Activated T-cell treated with anti-CD3 and anti-CD28 coated beads, Interleukin-2, amount 50 U/mL, for 1 hour (primary cell): ENCODE results near the gene KRTAP10-2.

Experiments
- DNase-seq: peaks from one replicate; pipeline ENCODE4 v3.0.0-alpha.2; 2020

The KRTAP10-2 gene

DNA sequence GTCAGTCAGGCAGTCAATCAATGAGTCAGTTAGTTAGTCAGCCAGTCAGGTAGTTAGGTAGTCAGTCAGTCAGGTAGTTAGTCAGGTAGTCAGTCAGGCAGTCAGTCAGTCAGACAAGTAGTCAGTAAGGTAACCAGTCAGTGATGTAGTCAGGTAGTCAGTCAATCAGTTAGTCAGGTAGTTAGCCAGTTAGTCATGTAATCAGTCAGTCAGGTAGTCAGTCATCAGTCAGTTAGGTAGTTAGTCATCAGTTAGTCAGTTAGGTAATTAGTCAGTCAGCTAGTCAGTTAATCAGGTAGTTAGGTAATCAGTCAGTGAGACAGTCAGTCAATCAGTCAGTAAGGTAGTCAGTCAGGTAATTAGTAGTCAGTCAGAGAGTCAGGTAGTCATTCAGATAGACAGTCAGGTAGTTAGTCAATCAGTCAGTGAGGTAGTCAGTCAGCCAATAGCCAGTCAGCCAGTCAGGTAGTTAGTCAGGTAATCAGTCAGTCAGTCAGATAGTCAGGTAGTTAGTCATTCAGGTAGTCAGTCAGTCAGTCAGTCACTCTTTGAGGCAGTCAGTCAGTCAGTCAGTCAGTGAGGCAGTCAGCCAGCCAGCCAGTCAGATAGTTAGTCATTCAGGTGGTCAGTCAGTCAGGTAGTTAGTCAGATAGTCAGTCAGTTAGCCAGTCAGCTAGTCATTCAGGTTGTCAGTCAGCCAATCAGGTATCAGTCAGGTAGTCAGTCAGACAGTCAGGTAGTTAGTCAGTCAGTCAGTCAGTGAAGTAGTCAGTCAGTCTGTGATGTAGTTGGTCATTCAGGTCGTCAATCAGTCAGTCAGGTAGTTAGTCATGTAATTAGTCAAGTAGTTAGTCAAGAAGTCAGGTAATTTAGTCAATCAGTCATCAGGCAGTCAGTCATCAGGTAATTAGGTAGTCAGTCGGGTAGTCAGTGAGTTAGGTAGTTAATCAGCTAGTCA, 26.6 kb downstream of the KRTAP10-2 start:
- DNase-seq: no peak

DNA sequence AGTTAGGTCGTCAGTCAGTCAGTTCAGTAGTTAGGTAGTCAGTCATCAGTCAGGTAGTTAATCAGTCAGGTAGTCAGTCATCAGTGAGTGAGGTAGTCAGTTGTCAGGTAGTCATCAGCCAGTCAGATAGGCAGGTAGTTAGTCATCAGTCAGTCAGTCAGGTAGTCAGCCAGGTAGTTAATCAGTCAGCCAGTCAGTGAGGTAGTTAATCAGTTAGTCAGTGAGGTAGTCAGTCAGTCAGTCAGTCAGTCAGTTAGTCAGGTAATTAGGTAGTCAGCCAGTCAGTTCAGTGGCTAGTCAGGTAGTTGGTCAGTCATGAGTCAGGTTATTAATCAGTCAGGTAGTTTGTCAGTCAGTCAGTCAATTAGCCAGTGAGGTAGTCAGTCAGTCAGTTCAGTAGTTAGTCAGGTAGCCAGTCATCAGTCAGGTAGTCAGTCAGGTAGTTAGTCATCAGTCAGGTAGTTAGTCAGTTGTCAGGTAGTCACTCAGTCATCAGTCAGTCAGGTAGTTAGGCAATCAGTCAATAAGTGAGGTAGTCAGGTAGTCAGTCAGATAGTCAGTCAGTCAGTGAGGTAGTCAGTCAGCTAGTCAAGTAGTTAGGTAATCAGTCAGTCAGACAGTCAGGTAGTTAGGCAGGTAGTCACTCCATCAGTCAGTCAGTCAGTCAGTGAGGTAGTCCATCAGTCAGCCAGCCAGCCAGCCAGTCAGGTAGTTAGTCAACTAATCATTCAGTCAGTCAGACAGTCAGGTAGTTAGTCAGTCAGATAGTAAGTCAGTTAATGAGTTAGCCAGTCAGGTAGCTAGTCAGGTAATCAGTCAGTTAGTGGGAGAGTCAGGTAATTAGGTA, 27.5 kb downstream of the KRTAP10-2 start:
- DNase-seq: no peak

DNA sequence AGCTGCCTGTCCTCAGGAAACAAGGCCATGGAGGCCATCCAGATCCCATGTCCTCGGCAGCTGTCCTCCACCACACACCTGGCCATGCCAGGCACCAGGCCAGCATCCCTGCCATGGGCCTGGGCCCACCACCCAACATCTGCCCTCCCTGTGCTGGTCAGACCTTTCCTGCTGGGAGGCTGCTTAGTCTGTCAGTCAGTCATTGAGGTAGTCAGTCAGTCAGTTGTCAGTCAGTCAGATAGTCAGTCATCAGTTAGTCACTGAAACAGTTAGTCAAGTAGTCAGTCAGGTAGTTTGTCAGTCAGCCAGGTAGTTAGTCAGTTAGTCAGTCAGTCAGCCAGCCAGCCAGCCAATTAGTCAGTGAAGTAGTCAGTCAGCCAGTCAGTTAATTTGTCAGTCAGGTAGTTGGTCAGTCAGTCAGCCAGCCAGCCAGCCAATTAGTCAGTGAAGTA, 28.5 kb downstream of the KRTAP10-2 start:
- DNase-seq: no peak

DNA sequence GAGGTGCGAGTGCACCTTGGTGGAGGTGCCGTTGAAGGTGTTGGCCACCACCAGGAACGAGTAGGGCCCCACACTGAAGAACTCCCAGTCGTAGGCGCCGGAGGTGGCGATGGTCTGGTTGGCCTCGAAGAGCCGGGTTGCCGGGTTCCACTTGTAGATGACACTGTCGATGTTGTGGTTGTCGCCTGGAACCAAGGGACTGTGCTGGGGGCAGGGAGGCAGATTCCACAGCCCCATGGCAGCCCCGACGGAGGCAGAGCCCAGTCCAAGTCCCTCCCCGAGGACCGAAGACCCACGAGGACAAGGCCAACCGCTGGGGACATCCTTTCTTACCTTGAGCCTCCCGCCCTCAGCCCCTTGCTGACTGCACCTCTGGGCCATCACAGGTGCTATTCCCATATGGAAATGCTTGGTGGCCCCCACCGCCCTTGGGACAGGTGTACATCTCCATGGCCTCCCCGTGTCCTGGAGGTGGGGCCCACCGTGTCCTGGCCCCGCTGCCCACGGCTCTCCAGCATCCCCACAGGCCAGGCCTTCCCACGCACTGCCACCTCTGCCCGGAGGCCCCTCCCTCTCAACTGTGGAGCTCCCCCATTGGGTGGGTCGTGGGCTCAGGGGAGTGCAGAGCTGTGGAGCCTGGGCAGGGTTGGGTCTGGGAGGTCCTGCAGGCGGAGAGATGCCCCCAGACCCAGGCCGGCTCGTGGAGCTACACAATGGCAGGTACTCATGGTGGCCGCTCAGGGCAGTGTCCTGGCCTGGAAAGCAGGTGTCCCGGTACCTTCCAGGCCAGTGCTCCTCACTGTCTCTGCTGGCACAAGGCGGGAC, 29.2 kb downstream of the KRTAP10-2 start:
- no peak for DNase-seq

DNA sequence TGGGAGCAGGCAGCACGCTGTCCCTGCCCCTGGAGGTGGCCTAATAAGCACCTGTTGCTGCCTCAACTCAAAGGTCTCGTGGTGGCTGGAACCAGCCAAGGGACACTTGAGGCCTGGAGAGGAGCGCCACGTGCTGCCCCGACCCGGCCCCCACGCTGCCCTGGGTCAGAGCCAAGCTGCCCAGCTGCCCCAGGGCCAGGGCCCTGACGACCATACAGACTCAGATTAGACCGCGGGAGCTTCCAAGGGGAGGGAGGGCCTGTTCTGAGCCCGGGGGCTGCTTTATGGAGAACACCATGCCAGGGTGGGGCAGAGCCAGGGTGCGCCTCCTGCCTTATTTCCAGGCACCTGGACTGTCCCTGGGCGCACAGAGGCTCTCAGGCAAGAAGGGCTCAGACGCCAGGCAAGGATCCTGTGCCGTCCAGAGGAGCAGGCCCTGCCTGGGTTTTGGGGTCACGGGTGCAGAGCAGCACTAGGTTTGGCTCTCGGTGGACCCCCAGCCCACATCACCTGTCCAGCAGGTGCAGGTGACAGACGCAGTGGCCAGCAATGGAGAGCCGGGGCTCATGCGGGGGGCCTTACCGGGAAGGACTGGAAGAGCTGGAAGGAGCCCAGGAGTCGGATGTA, 29.9 kb downstream of the KRTAP10-2 start:
- no peak for DNase-seq

DNA sequence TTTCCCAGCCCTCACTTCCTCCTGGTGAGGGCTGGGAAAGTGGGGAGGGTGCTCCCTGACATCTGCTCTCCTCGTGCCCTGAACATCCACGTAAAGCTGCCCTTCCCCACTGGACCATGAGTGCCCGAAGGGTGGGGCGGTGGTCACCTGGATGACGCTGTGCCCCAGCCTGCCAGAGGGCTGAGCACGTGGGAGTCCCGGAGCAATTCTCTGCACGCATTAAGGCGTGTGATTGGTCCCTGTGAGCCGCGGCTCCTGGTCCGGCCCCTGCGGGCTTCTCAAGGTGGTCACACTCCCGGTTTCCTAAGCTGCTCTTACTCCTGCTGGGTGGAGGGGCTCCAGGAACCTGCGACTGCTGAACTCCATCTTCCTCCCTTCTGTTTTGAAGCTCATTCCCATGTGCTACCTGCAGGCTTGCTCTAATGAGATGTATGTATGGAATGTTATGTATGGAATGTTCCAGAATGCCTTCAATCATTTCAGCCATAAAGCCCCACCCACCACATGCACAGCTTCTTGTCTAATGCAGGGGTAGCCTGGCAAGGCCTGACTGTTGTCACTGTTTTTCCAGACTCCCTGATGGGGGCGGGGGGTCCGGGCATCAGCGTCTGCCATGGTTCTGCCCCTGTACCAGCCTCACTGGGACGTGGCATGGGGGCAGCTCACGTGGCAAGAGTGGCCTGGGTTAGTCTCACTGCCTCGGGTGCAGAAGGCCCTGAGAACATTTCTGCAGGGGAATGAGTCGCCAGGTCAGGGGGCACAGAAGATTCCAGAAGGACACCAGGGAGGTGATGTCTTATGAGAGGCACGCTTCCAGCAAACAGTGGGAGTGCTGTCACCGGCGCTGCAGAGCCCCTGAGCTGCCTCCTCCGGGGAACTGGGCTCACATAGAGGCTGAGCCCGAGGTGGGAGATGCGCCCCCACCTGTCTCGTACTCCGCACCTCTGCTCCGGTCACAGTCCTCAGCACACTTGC, 30.7 kb downstream of the KRTAP10-2 start:
- no peak for DNase-seq

DNA sequence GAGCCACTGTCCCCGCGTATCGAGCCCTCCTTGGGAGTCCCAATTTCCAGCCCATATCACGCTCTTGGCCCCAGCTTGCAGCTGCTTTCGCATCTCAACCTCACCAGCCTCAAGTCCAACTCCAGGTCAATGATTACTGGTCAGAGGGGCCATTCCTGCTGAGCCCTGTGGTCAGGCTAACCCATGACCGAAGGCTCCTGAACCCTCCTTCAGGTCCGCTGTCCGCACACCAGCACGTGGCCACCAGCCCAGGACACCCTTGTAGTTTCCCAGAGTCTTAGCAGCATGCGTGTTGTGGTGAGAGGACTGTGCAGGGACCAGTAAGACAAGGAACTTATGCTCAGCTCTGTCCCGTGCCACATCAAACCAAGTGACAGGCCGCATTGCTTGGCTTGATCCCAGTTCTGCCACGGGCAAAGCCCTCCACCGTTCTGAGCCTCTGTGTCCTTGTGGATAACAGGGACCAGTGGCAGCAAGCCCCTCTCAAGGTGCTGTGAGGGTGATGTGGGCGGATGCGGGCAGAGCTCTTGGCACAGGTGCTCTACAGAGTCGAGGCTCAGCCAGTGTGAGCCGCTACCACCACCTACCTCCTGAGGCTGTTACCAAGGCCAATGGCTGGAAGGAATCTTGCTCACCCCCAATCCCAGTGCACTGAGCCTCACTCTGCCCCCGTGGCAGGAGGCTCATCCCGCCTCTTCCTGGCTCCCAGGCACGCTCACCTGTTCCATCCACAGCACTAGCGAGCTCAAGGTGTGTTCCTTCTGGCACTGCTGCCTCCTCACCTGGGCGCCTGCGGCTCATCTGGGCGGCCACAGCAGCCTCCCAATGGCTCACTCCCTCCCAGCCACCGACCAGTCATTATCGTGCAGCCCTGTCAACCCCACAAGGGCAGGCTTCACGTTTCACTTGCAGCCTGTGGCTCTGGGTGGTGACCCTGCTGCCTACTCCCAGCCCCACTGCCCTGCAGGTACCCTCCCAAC, 31.7 kb downstream of the KRTAP10-2 start:
- no peak for DNase-seq

DNA sequence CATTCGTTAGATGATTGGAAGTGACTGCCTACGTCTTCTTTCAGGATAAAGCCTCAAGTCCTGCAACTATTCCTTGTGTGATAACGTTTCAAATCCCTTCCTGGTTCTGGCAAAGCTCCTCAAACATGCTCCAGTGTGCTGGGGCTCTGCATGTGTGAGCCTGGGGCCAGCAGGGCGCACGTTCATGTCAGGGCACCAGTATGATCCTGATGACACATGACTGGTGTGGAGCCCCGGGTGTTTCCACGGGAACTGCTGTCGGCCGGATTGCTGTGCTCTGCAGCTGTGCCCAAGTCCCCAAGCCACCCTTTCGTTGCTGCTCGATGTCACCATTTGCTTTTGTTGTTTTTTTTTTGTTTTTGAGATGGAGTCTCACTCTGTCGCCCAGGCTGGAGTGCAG, 32.6 kb downstream of the KRTAP10-2 start:
- no peak for DNase-seq

DNA sequence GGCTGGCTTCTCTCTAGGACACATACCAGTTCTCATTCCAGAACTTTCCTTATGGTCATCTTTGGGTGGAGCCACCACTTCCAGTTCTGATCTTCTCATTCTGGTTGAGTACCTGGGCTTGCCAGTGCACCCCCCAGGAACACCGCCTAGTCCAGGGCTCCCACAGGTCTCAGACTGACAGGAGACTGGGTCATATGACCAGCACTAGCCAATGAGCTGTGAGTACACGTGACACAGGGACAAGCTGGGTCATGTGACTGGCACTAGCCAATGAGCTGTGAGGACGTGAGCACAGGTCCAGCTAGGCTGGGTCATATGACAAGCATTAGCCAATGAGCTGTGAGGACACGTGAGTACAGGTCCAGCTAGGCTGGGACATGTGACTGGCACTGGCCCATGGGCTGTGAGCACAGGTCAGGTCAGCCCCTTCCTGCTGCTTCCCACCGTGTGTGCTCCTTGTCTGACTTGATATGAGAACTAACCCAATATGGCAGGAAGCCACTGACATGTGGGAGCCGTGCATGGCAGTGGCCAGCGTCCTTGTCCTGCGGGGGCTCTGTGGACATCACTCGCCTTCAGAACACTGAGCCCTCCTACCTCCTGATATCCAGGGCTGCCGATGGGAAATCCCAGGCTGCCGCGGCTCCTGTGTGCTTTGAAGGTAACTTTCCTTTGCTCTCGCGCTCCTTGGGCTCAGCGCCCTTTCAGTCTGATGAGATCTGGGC, 34.0 kb downstream of the KRTAP10-2 start:
- no peak for DNase-seq

DNA sequence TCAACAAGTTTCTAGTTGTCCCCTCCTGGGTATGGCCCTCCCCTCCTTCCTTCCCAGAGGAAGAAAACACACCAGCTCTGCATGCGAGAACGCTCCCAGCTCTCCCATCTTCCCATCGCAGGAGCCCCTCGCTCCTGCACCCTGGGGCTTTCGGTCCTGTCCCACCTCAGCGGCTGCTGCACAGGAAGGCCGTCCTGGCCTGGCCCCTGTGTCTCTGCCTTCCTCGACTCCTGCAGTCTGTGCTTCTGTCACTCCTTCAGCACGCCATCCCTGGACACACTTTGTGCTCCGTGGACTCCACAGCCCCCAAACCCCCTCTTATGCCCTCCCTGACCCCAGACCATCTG, 34.5 kb downstream of the KRTAP10-2 start:
- no peak for DNase-seq

DNA sequence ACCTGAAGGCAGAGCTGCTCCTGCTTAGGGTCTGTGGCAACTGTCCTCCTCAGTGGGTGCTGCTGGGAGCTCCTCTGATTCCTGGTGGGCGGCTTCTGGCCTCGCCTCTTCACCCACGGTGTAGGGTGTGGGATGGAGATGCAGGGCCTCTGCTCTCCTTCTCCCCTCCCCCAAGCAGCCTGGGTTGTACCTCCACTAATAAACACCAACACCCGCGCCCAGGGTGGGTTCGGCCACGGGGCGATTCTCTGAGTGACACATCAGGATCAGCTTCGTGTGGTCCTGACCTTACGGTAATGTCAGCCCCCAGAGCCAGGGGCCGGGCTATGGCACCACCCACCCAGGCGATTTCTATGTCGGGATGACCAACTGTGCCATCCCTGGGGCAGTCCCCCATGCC, 35.0 kb downstream of the KRTAP10-2 start:
- DNase-seq: no peak

DNA sequence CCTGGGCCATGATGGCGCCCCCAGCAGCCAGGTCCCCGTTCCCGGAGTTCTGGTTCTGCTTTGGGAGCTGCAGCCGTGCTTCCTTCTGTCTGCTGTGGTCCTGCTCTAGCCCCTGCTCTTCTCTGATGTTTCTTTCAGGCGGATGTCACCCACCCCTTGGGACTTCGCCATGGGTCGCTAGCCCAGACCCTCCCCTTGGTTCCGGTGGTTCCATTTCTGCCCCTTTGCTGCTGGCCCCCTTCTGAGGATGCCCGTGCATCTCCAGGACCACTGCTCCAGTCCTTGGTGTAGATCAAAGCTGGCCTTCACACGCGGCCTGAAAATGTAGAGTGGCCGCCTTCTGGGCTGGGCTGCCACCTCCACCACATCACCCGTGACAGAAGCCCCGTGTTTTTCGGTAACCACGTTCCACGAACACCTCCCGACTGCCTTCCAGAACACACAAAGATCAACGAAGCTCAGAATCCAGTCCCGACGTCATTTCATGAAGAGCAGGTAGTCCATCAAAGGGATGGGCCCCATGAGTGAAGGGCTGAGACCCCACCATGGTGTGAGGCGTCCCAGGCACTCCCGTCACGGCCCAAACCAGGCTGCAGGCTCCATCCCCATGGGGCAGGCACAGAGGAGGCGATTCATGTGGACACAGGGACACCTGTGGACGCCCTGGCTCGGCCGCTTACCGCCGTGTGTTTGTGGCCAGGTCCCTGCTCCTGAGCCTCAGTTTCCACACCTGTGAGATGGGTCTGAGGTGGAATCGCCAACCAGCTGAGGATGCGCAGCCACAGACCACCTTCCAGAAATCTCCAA, 35.7 kb downstream of the KRTAP10-2 start:
- no peak for DNase-seq

DNA sequence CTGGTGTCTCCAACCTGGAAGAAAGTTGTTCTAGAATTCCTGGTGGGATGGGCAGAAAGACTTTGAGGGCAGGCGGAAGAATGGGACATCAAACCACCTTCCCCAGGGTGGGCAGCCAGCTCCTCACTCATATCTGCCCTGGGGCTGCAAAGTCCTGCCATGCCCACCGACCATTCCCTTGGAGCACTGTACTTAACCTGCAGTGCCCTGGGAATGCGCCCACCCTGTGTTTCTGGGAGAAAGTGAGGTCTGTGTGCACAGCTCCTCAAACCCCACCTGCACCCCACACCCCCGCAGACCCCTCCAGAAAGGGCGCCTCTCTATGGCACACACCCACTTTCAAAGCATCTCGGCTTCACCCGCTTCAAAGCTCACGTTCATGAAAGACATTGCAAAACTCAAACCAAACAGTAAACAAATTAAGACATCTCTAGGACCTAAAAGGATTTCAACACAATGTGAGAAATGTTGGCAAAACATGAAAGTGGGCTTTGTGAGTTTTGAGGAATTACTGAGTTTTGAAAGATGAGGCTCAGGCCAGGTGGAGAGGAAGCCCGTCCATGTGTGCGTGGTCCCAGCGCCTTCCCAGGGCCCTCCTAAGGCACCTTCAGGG, 36.5 kb downstream of the KRTAP10-2 start:
- DNase-seq: no peak

DNA sequence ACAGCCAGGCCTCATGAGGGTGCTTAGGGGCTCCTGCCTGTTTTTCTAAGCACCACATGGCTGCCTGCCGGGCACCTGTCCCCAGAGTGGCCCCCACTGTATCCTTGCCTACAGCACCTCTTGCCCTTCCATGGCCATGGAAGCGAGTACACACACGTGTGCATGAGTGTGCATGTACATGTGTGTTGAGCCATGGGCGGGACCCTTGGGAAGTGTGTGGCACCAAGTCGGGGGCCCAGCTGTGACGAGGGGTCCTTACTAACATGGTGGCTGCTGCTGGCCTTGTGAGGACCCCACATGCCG, 37.1 kb downstream of the KRTAP10-2 start:
- DNase-seq: no peak

DNA sequence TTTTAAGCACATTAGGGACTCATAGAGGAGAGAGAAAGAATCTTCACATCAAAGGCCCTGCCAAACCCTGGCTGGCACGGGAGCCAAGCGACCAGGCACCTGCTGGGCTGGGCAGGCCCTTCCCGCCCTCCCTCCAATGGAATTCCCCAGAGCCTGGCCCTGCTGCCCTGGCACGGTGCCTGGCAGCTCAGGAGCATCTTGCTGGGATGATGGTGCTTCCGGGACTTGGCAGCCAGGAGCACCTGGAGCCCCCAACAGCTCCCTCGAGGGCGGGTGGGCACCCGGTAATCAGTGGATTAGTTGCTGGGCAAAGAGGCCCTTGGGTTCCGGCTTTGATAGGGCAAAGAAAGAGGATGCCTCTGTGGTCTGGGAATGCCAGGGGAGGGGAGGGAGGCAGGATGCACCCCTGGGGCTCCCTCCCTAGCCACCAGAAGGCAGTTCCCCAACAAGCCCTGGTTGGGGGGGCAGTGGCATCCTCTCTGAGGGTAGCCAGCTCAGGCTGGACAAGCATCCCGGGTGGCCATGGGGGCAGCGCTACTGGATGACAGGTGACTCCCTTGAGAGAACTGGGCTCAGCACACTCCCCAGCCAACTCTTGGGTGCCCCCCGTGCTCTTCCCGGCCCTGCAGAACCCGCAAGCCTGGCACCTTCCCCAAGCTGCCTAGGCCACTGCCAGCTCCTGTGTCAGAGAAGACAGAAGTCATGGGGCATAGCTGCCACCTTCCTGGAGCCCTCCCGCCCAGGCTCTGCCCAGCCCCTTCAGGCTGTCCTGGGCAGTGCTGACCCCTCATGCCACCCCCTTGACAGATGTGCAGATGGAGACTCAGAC, 37.7 kb downstream of the KRTAP10-2 start:
- no peak for DNase-seq

DNA sequence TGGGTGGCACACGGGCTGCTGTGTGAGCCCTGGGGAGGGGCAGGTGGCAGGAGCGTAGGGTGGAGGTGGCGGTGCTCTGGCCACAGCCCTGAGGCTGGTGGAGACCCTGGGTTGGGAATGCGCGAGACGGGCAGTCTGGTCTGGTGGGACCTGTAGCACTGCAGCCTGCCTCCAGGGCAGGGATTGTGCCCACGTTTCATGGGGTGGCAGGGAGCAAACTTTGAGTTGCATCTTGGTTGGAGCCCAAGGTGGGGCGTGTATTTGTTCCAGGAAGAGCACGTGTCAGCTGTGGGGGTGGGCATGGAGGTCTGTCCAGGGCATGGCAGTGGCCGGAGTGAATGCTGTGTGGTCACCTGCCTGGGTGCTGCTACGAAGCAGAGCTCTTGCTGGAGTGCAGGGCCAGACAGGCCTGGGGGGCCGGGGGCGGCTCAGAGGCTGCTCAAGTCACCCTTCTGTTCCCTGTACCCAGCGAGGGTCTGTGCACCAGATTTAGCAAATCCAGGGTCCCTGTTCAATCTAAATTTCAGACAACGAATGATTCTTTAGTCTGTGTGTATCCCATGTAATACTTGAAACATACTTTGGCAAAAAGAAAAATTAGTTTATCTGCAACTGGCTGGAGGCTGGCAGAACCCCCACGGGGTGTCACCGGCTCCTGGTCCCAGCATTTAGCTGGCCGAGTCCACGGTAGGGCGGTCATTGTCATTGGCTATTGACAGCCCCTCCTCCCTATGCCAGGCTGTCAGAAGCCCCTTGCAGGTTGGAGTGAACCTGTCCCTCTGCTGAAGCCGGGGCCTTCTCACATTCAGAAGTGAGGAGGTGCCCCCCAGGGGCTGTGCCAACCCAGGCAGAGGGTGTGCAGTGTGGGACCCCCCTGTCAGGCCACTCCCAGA, 38.6 kb downstream of the KRTAP10-2 start:
- DNase-seq: no peak
